Activated T-cell treated with anti-CD3 and anti-CD28 coated beads for 24 hours (primary cell): ENCODE data around the gene LRRC25.
A peak's percentile ranks its signal among the peaks of the same experiment; 100 is the strongest.
"Not testable (repeated sequence)": the region's sequence is repeated elsewhere in the genome, so short reads cannot be mapped to it uniquely, and the experiment has no call there.

ENCODE experiments used
- DNase-seq: peaks from one replicate; pipeline ENCODE4 v3.0.0-alpha.2; 2020; ENCODE audit warnings: low read depth

Gene LRRC25

GRCh38 chr19:18402455-18403248, 5.2 kb upstream of the LRRC25 start:
- DNase-seq = not testable (repeated sequence)

GRCh38 chr19:18401580-18402112, 4.2 kb upstream of the LRRC25 start:
- no peak for DNase-seq

- no peak for DNase-seq
Observed at GRCh38 chr19:18399008-18399407, 1.6 kb upstream of the LRRC25 start.

- DNase-seq = no peak
Observed at GRCh38 chr19:18396471-18397241, 766 bp downstream of the LRRC25 start.

GRCh38 chr19:18393836-18394235, 3.6 kb downstream of the LRRC25 start:
- DNase-seq = no peak

GRCh38 chr19:18392926-18393325, 4.5 kb downstream of the LRRC25 start:
- DNase-seq = no peak

- DNase-seq = no peak
Observed at GRCh38 chr19:18392417-18392816, 5.0 kb downstream of the LRRC25 start.

GRCh38 chr19:18391509-18392075, 5.8 kb downstream of the LRRC25 start:
- DNase-seq = no peak

- DNase-seq = no peak
Observed at GRCh38 chr19:18390065-18390907, 7.1 kb downstream of the LRRC25 start.

- DNase-seq = no peak
Observed at GRCh38 chr19:18389726-18390064, 7.7 kb downstream of the LRRC25 start.

GRCh38 chr19:18388960-18389725, 8.3 kb downstream of the LRRC25 start:
- no peak for DNase-seq

GRCh38 chr19:18388100-18388959, 9.1 kb downstream of the LRRC25 start:
- DNase-seq = peak; percentile 77

GRCh38 chr19:18386543-18387271, 10.7 kb downstream of the LRRC25 start:
- DNase-seq = no peak

GRCh38 chr19:18385675-18386542, 11.5 kb downstream of the LRRC25 start, which contains the start of gene GDF15:
TSS of gene GDF15 (plus strand) at chr19:18386158. CDS start at chr19:18386190, 32 bp downstream.
- no peak for DNase-seq

GRCh38 chr19:18385359-18385674, 12.1 kb downstream of the LRRC25 start:
- no peak for DNase-seq

GRCh38 chr19:18384775-18385174, 12.6 kb downstream of the LRRC25 start:
- DNase-seq = no peak

GRCh38 chr19:18383622-18384021, 13.8 kb downstream of the LRRC25 start:
- not testable (repeated sequence) for DNase-seq

- no peak for DNase-seq
Observed at GRCh38 chr19:18380843-18381242, 16.6 kb downstream of the LRRC25 start.
